Neural cell (in vitro differentiated cells): Measurements from ENCODE around the gene RDH14. TPM values are rescaled to one million over a fixed set of nuclear protein-coding genes. Genes with fewer than 3 reads are reported as not detected.

Experiments
- H2AFZ ChIP-seq: fragments of 200-600, 300-800 bp; sonication (generic), shearing (Covaris generic); 2 replicates; pipeline ENCODE4 v1.6.0; 2014; ENCODE audit warnings: low read depth, mild to moderate bottlenecking, antibody characterized with exemption, low read length, moderate library complexity
- H3F3A ChIP-seq: fragments of 200-600 bp; shearing (Covaris generic); 2 replicates; pipeline ENCODE4 v1.6.1; 2016; ENCODE audit warnings: mild to moderate bottlenecking, moderate library complexity, mixed read lengths, antibody characterized with exemption, low read length; ENCODE audit not compliant: insufficient read depth, poor library complexity, severe bottlenecking
- H3K27ac ChIP-seq: fragments of 200-600, 300-800 bp; sonication (generic), shearing (Covaris generic); 2 replicates; pipeline ENCODE4 v1.5.1; 2014; ENCODE audit warnings: mild to moderate bottlenecking, low read length, moderate library complexity
- H3K27me3 ChIP-seq: fragments of 300-800, 200-600 bp; sonication (generic), shearing (Covaris generic); 2 replicates; pipeline ENCODE4 v1.6.0; 2014; ENCODE audit warnings: mild to moderate bottlenecking, low read depth, low read length, moderate library complexity; ENCODE audit not compliant: insufficient read depth
- H3K36me3 ChIP-seq: fragments of 300-800, 200-600 bp; sonication (generic), shearing (Covaris generic); 2 replicates; pipeline ENCODE4 v1.5.1; 2014; ENCODE audit warnings: mild to moderate bottlenecking, antibody characterized with exemption, low read length, moderate library complexity; ENCODE audit not compliant: insufficient read depth
- H3K4me2 ChIP-seq: fragments of 300-800, 200-600 bp; sonication (generic), shearing (Covaris generic); 2 replicates; pipeline ENCODE4 v1.6.0; 2014; ENCODE audit warnings: mild to moderate bottlenecking, low read length
- H3K4me3 ChIP-seq: fragments of 300-800, 200-600 bp; sonication (generic), shearing (Covaris generic); 2 replicates; pipeline ENCODE4 v1.5.1; 2014; ENCODE audit warnings: mild to moderate bottlenecking, low read length, moderate library complexity
- H3K79me2 ChIP-seq: fragments of 200-600 bp; shearing (Covaris generic); replicated peaks from 2 replicates; pipeline ENCODE4 v1.6.0; 2014; ENCODE audit warnings: mild to moderate bottlenecking, low read length, moderate library complexity; ENCODE audit not compliant: insufficient read depth
- H3K9ac ChIP-seq: fragments of 300-800, 200-600 bp; sonication (generic), shearing (Covaris generic); 2 replicates; pipeline ENCODE4 v1.6.1; 2016; ENCODE audit warnings: mild to moderate bottlenecking, low read length, mixed read lengths
- H3K9me2 ChIP-seq: fragments of 200-600 bp; shearing (Covaris generic); 2 replicates; pipeline ENCODE4 v1.6.1; 2016; ENCODE audit warnings: mild to moderate bottlenecking, low read length, mixed read lengths; ENCODE audit not compliant: insufficient read depth
- H3K9me3 ChIP-seq: fragments of 200-600, 300-800 bp; sonication (generic), shearing (Covaris generic); 2 replicates; pipeline ENCODE4 v1.6.1; 2016; ENCODE audit warnings: mild to moderate bottlenecking, mixed run types, low read length, moderate library complexity, mixed read lengths
- H4K20me1 ChIP-seq: fragments of 200-600 bp; shearing (Covaris generic); 2 replicates; pipeline ENCODE4 v1.6.1; 2016; ENCODE audit warnings: mild to moderate bottlenecking, mixed run types; ENCODE audit not compliant: insufficient read depth
- EP300 ChIP-seq: fragments of 450-650 bp; conservative IDR thresholded peaks from 2 replicates; pipeline ENCODE4 v1.6.1; 2014; ENCODE audit warnings: antibody characterized with exemption, mild to moderate bottlenecking, moderate library complexity; ENCODE audit not compliant: poor library complexity, severe bottlenecking
- EZH2 ChIP-seq: fragments of 200-600, 300-800 bp; shearing (Covaris generic), sonication (generic); IDR thresholded peaks from 2 replicates; pipeline ENCODE4 v1.6.1; 2014; ENCODE audit warnings: antibody characterized with exemption, low read length, borderline replicate concordance, mild to moderate bottlenecking; ENCODE audit not compliant: insufficient read depth, poor library complexity, severe bottlenecking
- MXI1 ChIP-seq: fragments of 450-650 bp; conservative IDR thresholded peaks from 2 replicates; pipeline ENCODE4 v1.6.1; 2014; ENCODE audit warnings: antibody characterized with exemption, mild to moderate bottlenecking; ENCODE audit not compliant: poor library complexity, severe bottlenecking
- POLR2AphosphoS5 ChIP-seq: IDR thresholded peaks from 2 replicates; pipeline ENCODE4 v1.6.1; 2012
- RAD21 ChIP-seq: fragments of 450-650 bp; conservative IDR thresholded peaks from 2 replicates; pipeline ENCODE4 v1.6.1; 2014; ENCODE audit warnings: antibody characterized with exemption, mild to moderate bottlenecking, moderate library complexity
- REST ChIP-seq: IDR thresholded peaks from 2 replicates; pipeline ENCODE4 v1.6.1; 2012; ENCODE audit warnings: borderline replicate concordance
- SMC3 ChIP-seq: fragments of 450-650 bp; conservative IDR thresholded peaks from 2 replicates; pipeline ENCODE4 v1.6.1; 2014; ENCODE audit warnings: antibody characterized with exemption, mild to moderate bottlenecking, moderate library complexity; ENCODE audit not compliant: poor library complexity
- TAF1 ChIP-seq: IDR thresholded peaks from 2 replicates; pipeline ENCODE4 v1.6.1; 2012; ENCODE audit warnings: low read depth
- polyA plus RNA-seq: library from polyadenylated mRNA; depleted of rRNA; stranded (reverse); fragments of >200 nt; gene quantifications from 2 replicates; pipeline ENCODE4 v1.2.3, GENCODE V29; 2014
- TF ChIP-seq, protein P1 (sequence below): fragments of 450-650 bp; IDR thresholded peaks from 2 replicates; pipeline ENCODE4 v1.5.1; 2014; ENCODE audit warnings: antibody characterized with exemption, mild to moderate bottlenecking, moderate library complexity; ENCODE audit not compliant: poor library complexity, severe bottlenecking

Gene RDH14
- polyA plus RNA-seq, 1 donor from 2014 or later = 29.4 TPM

DNA sequence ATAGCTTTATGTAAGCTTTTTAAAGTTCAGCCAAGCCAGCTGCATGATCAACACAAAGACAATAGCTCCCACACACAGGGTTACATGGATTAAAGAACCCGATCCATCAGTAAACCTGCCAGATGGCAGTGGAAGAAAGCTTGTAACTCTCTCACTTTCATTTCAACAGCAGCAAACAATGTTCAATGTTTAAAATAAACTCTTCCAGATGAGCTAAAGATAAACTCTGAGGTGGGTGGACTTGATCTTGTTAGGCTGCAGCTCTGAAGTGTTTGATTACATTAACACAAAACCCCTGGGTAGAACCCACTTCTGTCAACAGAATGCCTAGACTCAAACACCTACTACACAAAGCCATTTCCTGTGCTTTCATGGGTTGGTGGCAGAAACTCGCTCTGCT, 13.9 kb downstream of the RDH14 start:
- Histone ChIP-seq H3K9ac (no peak overlapping the region), H3K27ac (no peak overlapping the region), H3F3A (no peaks in the 10 kb centered on the region), H2AFZ (no peak overlapping the region), H3K4me3 (no peak overlapping the region), H3K9me3 (no peaks in the 10 kb centered on the region), H3K79me2 (no peaks in the 10 kb centered on the region), H4K20me1 (no peaks in the 10 kb centered on the region), H3K36me3 (no peaks in the 10 kb centered on the region), H3K27me3 (no peaks in the 10 kb centered on the region), H3K4me2 (no peak overlapping the region), H3K9me2 (no peaks in the 10 kb centered on the region)
- TF ChIP-seq EP300 (no peak), RAD21 (no peak), TAF1 (no peak), MXI1 (no peak), EZH2 (no peak), REST (no peak)

DNA sequence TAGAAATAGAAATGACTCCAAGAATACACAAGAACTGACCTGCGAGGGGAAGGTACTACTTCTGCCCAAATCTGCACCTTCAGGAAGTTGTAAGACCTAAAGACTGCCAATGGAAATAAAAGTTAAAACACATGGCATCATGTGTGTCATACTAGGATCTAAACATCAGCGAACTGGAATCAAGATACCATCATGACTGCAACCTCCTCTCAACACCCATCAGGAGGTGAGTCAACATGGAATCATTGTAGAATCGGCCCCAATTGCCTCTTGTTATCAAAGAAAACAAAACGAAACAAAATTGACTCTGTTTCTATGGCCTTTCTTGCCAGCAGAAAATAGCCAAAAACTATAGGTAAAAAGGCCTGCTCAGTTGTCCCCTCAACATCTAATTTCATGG, 15.1 kb downstream of the RDH14 start:
- Histone ChIP-seq H3K79me2 (no peaks in the 10 kb centered on the region), H3K9me2 (no peaks in the 10 kb centered on the region), H3K4me2 (no peak overlapping the region), H3K4me3 (no peak overlapping the region), H3K27ac (no peak overlapping the region), H2AFZ (no peak overlapping the region), H3K9ac (no peak overlapping the region), H3K9me3 (no peaks in the 10 kb centered on the region), H3K36me3 (no peaks in the 10 kb centered on the region), H3K27me3 (no peaks in the 10 kb centered on the region), H4K20me1 (no peaks in the 10 kb centered on the region), H3F3A (no peaks in the 10 kb centered on the region)
- no peak for TF ChIP-seq SMC3
- TF ChIP-seq RAD21 = no peak
- no peak for TF ChIP-seq EZH2
- no peak for TF ChIP-seq POLR2AphosphoS5
- no peak for TF ChIP-seq EP300

- no peak overlapping the region for H3K9ac ChIP-seq
- no peak overlapping the region for H3K4me3 ChIP-seq
- no peaks in the 10 kb centered on the region for H3K79me2 ChIP-seq
- no peak overlapping the region for H2AFZ ChIP-seq
- no peak overlapping the region for H3K27ac ChIP-seq
- H3K9me3 ChIP-seq = no peaks in the 10 kb centered on the region
- H3K4me2 ChIP-seq = no peak overlapping the region
- H4K20me1 ChIP-seq = no peaks in the 10 kb centered on the region
- H3K27me3 ChIP-seq = no peaks in the 10 kb centered on the region
- H3K9me2 ChIP-seq = no peaks in the 10 kb centered on the region
- no peaks in the 10 kb centered on the region for H3F3A ChIP-seq
- TF ChIP-seq MXI1 = no peak
- TF ChIP-seq, protein P1, sequence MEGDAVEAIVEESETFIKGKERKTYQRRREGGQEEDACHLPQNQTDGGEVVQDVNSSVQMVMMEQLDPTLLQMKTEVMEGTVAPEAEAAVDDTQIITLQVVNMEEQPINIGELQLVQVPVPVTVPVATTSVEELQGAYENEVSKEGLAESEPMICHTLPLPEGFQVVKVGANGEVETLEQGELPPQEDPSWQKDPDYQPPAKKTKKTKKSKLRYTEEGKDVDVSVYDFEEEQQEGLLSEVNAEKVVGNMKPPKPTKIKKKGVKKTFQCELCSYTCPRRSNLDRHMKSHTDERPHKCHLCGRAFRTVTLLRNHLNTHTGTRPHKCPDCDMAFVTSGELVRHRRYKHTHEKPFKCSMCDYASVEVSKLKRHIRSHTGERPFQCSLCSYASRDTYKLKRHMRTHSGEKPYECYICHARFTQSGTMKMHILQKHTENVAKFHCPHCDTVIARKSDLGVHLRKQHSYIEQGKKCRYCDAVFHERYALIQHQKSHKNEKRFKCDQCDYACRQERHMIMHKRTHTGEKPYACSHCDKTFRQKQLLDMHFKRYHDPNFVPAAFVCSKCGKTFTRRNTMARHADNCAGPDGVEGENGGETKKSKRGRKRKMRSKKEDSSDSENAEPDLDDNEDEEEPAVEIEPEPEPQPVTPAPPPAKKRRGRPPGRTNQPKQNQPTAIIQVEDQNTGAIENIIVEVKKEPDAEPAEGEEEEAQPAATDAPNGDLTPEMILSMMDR = no peak
- no peaks in the 10 kb centered on the region for H3K36me3 ChIP-seq
Measured at GRCh38 chr2:18544171-18544570, 16.3 kb downstream of the RDH14 start.
